Neural progenitor cell (in vitro differentiated cells): ENCODE results near the gene EFNA2. TPM values are rescaled to one million over a fixed set of nuclear protein-coding genes. Genes with fewer than 3 reads are reported as not detected.

Source experiments
- total RNA-seq: library from RNA; depleted of rRNA; stranded (reverse); fragments of >200 nt; gene quantifications from 2 replicates; pipeline ENCODE4 v1.2.3, GENCODE V29; 2015; ENCODE audit warnings: low replicate concordance

Gene EFNA2
- total RNA-seq, 1 donor from 2014 or later, result 13.2 TPM

Other genes starting within 250 kb of the EFNA2 start
- 1.4 and 21.9 TPM in 2 replicates for gene ABCA7, start 245.8 kb upstream of the EFNA2 start, total RNA-seq
- 9.6 and 18.2 TPM in 2 replicates for gene ARHGAP45, start 218.7 kb upstream of the EFNA2 start, total RNA-seq
- 98.8 and 197 TPM in 2 replicates for gene POLR2E, start 190.5 kb upstream of the EFNA2 start, total RNA-seq
- 289 and 439 TPM in 2 replicates for gene GPX4, start 181.9 kb upstream of the EFNA2 start, total RNA-seq
- 3.3 and 16.2 TPM in 2 replicates for gene SBNO2, start 111.6 kb upstream of the EFNA2 start, total RNA-seq
- 27.4 and 67.3 TPM in 2 replicates for gene STK11, start 80.1 kb upstream of the EFNA2 start, total RNA-seq
- 1.2 and 17.8 TPM in 2 replicates for gene CBARP, start 47.9 kb upstream of the EFNA2 start, total RNA-seq
- gene ATP5F1D, start 44.1 kb upstream of the EFNA2 start, total RNA-seq, result 7.1 and 52.0 TPM in 2 replicates
- gene MIDN, start 37.3 kb upstream of the EFNA2 start, total RNA-seq, result 16.1 and 51.3 TPM in 2 replicates
- gene CIRBP, start 16.5 kb upstream of the EFNA2 start, total RNA-seq, result 395 and 737 TPM in 2 replicates
- 4.8 and 14.6 TPM in 2 replicates for gene FAM174C, start 10.3 kb upstream of the EFNA2 start, total RNA-seq
- 15.4 and 69.3 TPM in 2 replicates for gene NDUFS7, start 98.0 kb downstream of the EFNA2 start, total RNA-seq
- 13.8 and 53.7 TPM in 2 replicates for gene GAMT, start 115.7 kb downstream of the EFNA2 start, total RNA-seq
- 107 and 121 TPM in 2 replicates for gene DAZAP1, start 121.7 kb downstream of the EFNA2 start, total RNA-seq
- 1,918 and 2,648 TPM in 2 replicates for gene RPS15, start 152.5 kb downstream of the EFNA2 start, total RNA-seq
- gene APC2, start 164.2 kb downstream of the EFNA2 start, total RNA-seq, result 1.3 and 12.2 TPM in 2 replicates
- 14.4 and 40.4 TPM in 2 replicates for gene C19orf25, start 193.3 kb downstream of the EFNA2 start, total RNA-seq
- 3.6 and 12.5 TPM in 2 replicates for gene PCSK4, start 204.5 kb downstream of the EFNA2 start, total RNA-seq
- 4.8 and 13.0 TPM in 2 replicates for gene REEP6, start 205.3 kb downstream of the EFNA2 start, total RNA-seq
- 0.12 and 0.13 TPM in 2 replicates for gene ADAMTSL5, start 227.1 kb downstream of the EFNA2 start, total RNA-seq
- 0.81 TPM in 1 of 2 replicates, not detected in the other for gene PLK5, start 238.2 kb downstream of the EFNA2 start, total RNA-seq